SJCRH30 (cell line): ENCODE measurements around the gene ATOSA. TPM values are rescaled to one million over a fixed set of nuclear protein-coding genes. Genes with fewer than 3 reads are reported as not detected.

Experiments
- DNase-seq, 2 experiments: peaks; one replicate each; pipeline ENCODE4 v3.0.0-alpha.2; 2015 to 2020
- H3K27ac ChIP-seq: fragments of 250-450 bp; sonication (Bioruptor Pico); 2 replicates; pipeline ENCODE4 v1.5.1; 2020; ENCODE audit warnings: mild to moderate bottlenecking, moderate library complexity
- H3K27me3 ChIP-seq: fragments of 250-450 bp; sonication (Bioruptor Pico); 2 replicates; pipeline ENCODE4 v1.5.1; 2020; ENCODE audit warnings: mild to moderate bottlenecking, moderate library complexity
- H3K36me3 ChIP-seq: fragments of 250-450 bp; sonication (Bioruptor Pico); 2 replicates; pipeline ENCODE4 v1.5.1; 2020; ENCODE audit warnings: mild to moderate bottlenecking, moderate library complexity
- H3K4me1 ChIP-seq: fragments of 250-450 bp; sonication (Bioruptor Pico); 2 replicates; pipeline ENCODE4 v1.5.1; 2020; ENCODE audit warnings: mild to moderate bottlenecking, moderate library complexity
- H3K4me3 ChIP-seq: fragments of 250-450 bp; sonication (Bioruptor Pico); 2 replicates; pipeline ENCODE4 v1.5.1; 2020; ENCODE audit warnings: mild to moderate bottlenecking, moderate library complexity
- H3K9me3 ChIP-seq: fragments of 250-450 bp; sonication (Bioruptor Pico); replicated peaks from 2 replicates; pipeline ENCODE4 v1.5.1; 2020; ENCODE audit warnings: mild to moderate bottlenecking, moderate library complexity
- total RNA-seq: library from RNA; depleted of rRNA; stranded (reverse); fragments of >200 nt; shearing (Covaris generic); gene quantifications from 2 replicates; pipeline ENCODE4 v1.2.3, GENCODE V29; 2014; rRNA removed

ATOSA gene
- 3.0 and 3.2 TPM in 2 replicates for total RNA-seq

GRCh38 chr15:52679232-52680040 lies at the start of gene ATOSA:
TSS of gene ATOSA (minus strand) at chr15:52679388. CDS start at chr15:52678021, 1,367 bp downstream.
- DNase-seq, result peak; percentile 84 to 86
- no peaks in the 10 kb centered on the region for H3K9me3 ChIP-seq

GRCh38 chr15:52728899-52729298 lies 49.7 kb upstream of the ATOSA start:
- Histone ChIP-seq H3K36me3 (no peaks in the 10 kb centered on the region), H3K9me3 (0 out of 2 replicates have a peak, but pooled peaks cover 3% of the 10 kb centered on the region), H3K4me3 (no peak overlapping the region), H3K4me1 (peaks cover 3% of the 10 kb centered on the region), H3K27me3 (no peaks in the 10 kb centered on the region; the same call in 1 of the 2 replicates), H3K27ac (no peak overlapping the region)
- no peak for DNase-seq

More at GRCh38 chr15:52679232-52680040, at the start of gene ATOSA:
- Histone ChIP-seq H3K27me3 (no peaks in the 10 kb centered on the region), H3K4me1 (peaks cover 8% of the 10 kb centered on the region), H3K27ac (no peak within 1 kb of the TSS), H3K36me3 (no peaks in the 10 kb centered on the region), H3K4me3 (peak within 1 kb of the TSS; percentile 93)

- H3K4me1 ChIP-seq, result peaks cover 3% of the 10 kb centered on the region
- 0 out of 2 replicates have a peak, but pooled peaks cover 3% of the 10 kb centered on the region for H3K9me3 ChIP-seq
- no peaks in the 10 kb centered on the region; the same call in 1 of the 2 replicates for H3K27me3 ChIP-seq
- peak in 1 of 2 experiments; percentile 19 for DNase-seq
- H3K4me3 ChIP-seq, result no peak overlapping the region
- no peaks in the 10 kb centered on the region for H3K36me3 ChIP-seq
- H3K27ac ChIP-seq, result no peak overlapping the region
These were observed 48.6 kb upstream of the ATOSA start for GRCh38 chr15:52727815-52728214.

GRCh38 chr15:52726195-52726594 lies 47.0 kb upstream of the ATOSA start:
- Histone ChIP-seq H3K27ac (no peak overlapping the region), H3K36me3 (no peaks in the 10 kb centered on the region), H3K27me3 (no peaks in the 10 kb centered on the region; the same call in 1 of the 2 replicates), H3K4me1 (peaks cover 3% of the 10 kb centered on the region), H3K9me3 (0 out of 2 replicates have a peak, but pooled peaks cover 3% of the 10 kb centered on the region), H3K4me3 (no peak overlapping the region)
- no peak for DNase-seq

GRCh38 chr15:52718551-52718950 lies 39.4 kb upstream of the ATOSA start:
- H3K4me1 ChIP-seq, result no peaks in the 10 kb centered on the region
- H3K4me3 ChIP-seq, result no peak overlapping the region
- H3K27me3 ChIP-seq, result no peaks in the 10 kb centered on the region
- no peaks in the 10 kb centered on the region for H3K36me3 ChIP-seq
- H3K9me3 ChIP-seq, result no peaks in the 10 kb centered on the region
- no peak overlapping the region for H3K27ac ChIP-seq
- no peak for DNase-seq

- H3K9me3 ChIP-seq, result no peaks in the 10 kb centered on the region
- no peak for DNase-seq
- no peak overlapping the region for H3K27ac ChIP-seq
- H3K4me3 ChIP-seq, result no peak overlapping the region
- H3K4me1 ChIP-seq, result no peaks in the 10 kb centered on the region
- no peaks in the 10 kb centered on the region for H3K27me3 ChIP-seq
- H3K36me3 ChIP-seq, result no peaks in the 10 kb centered on the region
These were observed 38.7 kb upstream of the ATOSA start for GRCh38 chr15:52717924-52718323.

GRCh38 chr15:52717481-52717880 lies 38.3 kb upstream of the ATOSA start:
- H3K4me3 ChIP-seq, result no peak overlapping the region
- no peaks in the 10 kb centered on the region for H3K36me3 ChIP-seq
- DNase-seq, result no peak
- no peaks in the 10 kb centered on the region for H3K9me3 ChIP-seq
- no peak overlapping the region for H3K27ac ChIP-seq
- H3K27me3 ChIP-seq, result no peaks in the 10 kb centered on the region
- no peaks in the 10 kb centered on the region for H3K4me1 ChIP-seq

GRCh38 chr15:52716536-52716935 lies 37.3 kb upstream of the ATOSA start:
- Histone ChIP-seq H3K27me3 (no peaks in the 10 kb centered on the region), H3K27ac (no peak overlapping the region), H3K4me3 (no peak overlapping the region), H3K4me1 (no peaks in the 10 kb centered on the region), H3K36me3 (no peaks in the 10 kb centered on the region), H3K9me3 (no peaks in the 10 kb centered on the region)
- DNase-seq, result no peak

GRCh38 chr15:52715411-52715810 lies 36.2 kb upstream of the ATOSA start:
- Histone ChIP-seq H3K4me3 (no peak overlapping the region), H3K36me3 (no peaks in the 10 kb centered on the region), H3K9me3 (no peaks in the 10 kb centered on the region), H3K27me3 (no peaks in the 10 kb centered on the region), H3K4me1 (no peaks in the 10 kb centered on the region), H3K27ac (no peak overlapping the region)
- no peak for DNase-seq

- Histone ChIP-seq H3K4me3 (no peak overlapping the region), H3K4me1 (no peaks in the 10 kb centered on the region), H3K9me3 (no peaks in the 10 kb centered on the region), H3K27me3 (no peaks in the 10 kb centered on the region), H3K36me3 (no peaks in the 10 kb centered on the region), H3K27ac (no peak overlapping the region)
- no peak for DNase-seq
These were observed 35.8 kb upstream of the ATOSA start for GRCh38 chr15:52714968-52715367.

- Histone ChIP-seq H3K9me3 (no peaks in the 10 kb centered on the region), H3K27ac (no peak overlapping the region), H3K27me3 (no peaks in the 10 kb centered on the region), H3K4me1 (no peaks in the 10 kb centered on the region), H3K4me3 (no peak overlapping the region), H3K36me3 (no peaks in the 10 kb centered on the region)
- DNase-seq, result no peak
These were observed 31.7 kb upstream of the ATOSA start for GRCh38 chr15:52710708-52711389.

- Histone ChIP-seq H3K4me1 (no peaks in the 10 kb centered on the region), H3K27me3 (no peaks in the 10 kb centered on the region), H3K27ac (no peak overlapping the region), H3K36me3 (no peaks in the 10 kb centered on the region), H3K9me3 (no peaks in the 10 kb centered on the region), H3K4me3 (no peak overlapping the region)
- DNase-seq, result no peak
These were observed 31.0 kb upstream of the ATOSA start for GRCh38 chr15:52710050-52710707.

GRCh38 chr15:52709187-52709981 lies 30.2 kb upstream of the ATOSA start:
- Histone ChIP-seq H3K9me3 (no peaks in the 10 kb centered on the region), H3K4me3 (no peak overlapping the region), H3K4me1 (no peaks in the 10 kb centered on the region), H3K36me3 (no peaks in the 10 kb centered on the region), H3K27ac (no peak overlapping the region), H3K27me3 (no peaks in the 10 kb centered on the region)
- no peak for DNase-seq

GRCh38 chr15:52706091-52706490 lies 26.9 kb upstream of the ATOSA start:
- H3K9me3 ChIP-seq, result no peaks in the 10 kb centered on the region
- H3K36me3 ChIP-seq, result no peaks in the 10 kb centered on the region
- no peaks in the 10 kb centered on the region for H3K27me3 ChIP-seq
- DNase-seq, result no peak
- no peaks in the 10 kb centered on the region for H3K4me1 ChIP-seq
- no peak overlapping the region for H3K4me3 ChIP-seq
- H3K27ac ChIP-seq, result no peak overlapping the region
